ENCODE data around the gene UNC5A.

The UNC5A gene

DNA sequence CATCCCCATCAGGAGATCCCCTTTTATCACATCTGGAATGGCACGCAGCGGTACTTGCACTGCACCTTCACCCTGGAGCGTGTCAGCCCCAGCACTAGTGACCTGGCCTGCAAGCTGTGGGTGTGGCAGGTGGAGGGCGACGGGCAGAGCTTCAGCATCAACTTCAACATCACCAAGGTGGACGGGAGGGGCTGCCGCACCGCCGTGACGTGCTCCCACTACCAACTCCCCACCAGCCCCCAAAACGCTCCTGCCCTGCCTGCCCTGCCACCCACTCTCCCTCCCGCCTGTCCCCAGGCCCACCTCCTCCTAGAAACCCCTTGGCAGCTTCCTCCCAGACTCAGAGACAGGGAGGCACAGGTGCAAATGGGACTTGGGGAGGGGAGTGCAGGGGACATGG is 68.1 kb downstream of the UNC5A start:
- no peak for DNase-seq (ENCODE audit: low read depth in 2 of 2, low spot score in 1 of 2)

DNA sequence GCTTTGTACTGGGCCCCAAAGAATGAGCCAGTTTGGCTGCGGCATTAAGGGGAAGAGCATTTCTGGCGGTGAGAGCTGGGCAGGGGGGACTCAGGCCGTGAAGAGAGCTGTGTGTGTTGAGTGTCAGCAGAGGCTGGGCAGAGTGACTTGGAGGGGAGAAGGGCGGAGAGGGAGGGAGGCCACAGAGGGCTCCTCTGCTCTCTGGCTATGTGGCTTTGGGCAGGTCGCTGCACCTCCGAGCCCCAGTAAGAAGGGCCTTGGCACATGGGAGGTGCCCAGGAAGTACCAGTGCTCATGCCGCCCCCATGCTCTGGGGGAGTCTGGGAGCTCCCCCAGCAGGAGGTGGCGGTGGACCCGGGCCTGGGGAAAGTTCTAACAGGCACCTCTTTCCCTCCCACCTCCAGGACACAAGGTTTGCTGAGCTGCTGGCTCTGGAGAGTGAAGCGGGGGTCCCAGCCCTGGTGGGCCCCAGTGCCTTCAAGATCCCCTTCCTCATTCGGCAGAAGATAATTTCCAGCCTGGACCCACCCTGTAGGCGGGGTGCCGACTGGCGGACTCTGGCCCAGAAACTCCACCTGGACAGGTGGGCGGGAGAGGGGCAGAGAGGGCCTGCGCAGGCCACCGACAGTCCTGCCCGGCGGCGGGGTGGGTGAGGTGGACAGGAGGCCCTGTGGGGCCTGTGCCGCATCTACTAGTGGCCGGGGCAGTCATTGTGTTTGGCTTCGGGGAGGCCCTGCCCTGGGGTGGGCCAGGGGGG is 68.7 kb downstream of the UNC5A start:
- DNase-seq (ENCODE audit: low read depth in 2 of 2, low spot score in 1 of 2) = no peak

DNA sequence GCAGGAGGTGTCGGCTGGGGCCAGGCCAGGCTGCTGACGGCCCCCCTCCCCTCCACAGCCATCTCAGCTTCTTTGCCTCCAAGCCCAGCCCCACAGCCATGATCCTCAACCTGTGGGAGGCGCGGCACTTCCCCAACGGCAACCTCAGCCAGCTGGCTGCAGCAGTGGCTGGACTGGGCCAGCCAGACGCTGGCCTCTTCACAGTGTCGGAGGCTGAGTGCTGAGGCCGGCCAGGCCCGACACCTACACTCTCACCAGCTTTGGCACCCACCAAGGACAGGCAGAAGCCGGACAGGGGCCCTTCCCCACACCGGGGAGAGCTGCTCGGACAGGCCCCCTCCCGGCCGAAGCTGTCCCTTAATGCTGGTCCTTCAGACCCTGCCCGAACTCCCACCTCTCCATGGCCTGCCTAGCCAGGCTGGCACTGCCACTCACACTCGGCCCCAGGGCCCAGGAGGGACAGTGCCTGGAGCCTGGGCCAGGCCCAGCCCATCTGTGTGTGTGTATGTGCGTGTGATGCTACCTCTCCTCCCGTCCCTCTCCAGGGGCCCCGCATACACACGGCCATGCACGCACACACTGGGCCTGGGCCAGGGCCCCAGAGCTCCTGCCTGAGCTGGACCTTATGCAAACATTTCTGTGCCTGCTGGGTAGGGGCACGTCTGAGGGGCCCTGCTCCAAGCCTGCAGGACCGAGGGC is 69.5 kb downstream of the UNC5A start:
- DNase-seq (ENCODE audit: low read depth in 2 of 2, low spot score in 1 of 2) = no peak

DNA sequence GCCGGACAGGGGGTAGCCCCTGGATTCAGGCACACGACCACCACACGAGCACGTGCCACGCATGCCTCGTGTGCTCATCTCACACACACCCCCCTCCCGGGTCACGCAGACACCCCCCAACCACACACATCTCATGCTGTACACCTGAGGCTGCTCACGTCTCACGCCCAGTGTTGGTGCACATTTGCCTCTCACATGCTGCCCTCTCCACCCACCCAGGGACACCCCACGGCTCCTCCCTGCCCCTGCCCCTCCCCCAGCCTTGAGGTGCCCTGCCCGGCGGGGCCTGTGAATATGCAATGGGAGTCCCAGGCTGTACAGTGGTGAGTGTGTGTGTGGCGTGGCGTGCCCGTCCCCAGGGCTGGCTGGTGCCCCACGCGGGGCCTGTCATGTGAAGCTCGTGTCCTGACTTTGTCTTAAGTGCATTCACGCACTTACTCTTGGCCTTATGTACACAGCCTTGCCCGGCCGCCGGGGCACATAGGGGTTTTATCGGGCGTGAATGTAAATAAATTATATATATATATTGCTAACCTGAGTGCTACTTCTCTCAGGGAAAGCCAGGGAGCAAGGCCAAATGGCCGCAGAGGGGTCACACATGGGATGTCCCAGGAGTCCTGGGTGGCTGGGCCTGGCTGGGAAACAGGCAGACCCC is 70.1 kb downstream of the UNC5A start:
- no peak for DNase-seq (ENCODE audit: low read depth in 2 of 2, low spot score in 1 of 2)

DNA sequence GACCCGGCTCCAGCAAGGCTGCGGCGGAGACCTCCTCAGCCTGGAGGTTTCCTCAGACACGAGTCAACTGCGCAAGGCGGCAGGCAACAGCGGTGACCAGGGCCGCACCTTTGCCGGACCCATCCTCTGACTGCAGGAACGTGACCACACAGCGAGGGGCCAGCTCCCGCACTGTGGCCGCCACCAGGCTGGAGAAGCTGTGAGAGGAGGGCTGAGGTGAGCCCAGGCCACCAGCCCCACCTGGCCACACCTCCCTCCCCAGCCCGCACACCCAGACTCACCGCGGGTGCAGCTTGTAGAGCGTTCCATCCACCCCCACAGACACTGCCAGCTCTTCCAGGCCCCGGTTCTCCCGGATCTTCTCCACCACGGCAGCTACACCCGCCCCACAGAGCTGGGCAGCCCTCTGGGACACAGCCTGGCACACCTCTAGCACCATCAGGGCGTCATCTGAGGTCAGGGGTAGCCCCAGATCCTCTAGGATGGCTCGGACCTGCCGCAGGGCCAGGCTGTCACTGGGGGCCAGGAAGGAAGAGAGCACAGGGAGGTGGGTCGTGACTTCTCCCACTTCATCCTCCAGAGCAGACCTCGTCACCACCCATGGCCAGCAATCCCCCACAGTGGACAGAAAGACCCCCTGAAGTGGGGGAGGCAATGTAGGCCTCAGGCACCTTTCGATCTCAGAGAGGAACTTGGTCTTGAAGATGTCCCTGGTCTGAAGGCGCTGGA is 70.8 kb downstream of the UNC5A start:
- DNase-seq (ENCODE audit: low read depth in 2 of 2, low spot score in 1 of 2) = no peak

DNA sequence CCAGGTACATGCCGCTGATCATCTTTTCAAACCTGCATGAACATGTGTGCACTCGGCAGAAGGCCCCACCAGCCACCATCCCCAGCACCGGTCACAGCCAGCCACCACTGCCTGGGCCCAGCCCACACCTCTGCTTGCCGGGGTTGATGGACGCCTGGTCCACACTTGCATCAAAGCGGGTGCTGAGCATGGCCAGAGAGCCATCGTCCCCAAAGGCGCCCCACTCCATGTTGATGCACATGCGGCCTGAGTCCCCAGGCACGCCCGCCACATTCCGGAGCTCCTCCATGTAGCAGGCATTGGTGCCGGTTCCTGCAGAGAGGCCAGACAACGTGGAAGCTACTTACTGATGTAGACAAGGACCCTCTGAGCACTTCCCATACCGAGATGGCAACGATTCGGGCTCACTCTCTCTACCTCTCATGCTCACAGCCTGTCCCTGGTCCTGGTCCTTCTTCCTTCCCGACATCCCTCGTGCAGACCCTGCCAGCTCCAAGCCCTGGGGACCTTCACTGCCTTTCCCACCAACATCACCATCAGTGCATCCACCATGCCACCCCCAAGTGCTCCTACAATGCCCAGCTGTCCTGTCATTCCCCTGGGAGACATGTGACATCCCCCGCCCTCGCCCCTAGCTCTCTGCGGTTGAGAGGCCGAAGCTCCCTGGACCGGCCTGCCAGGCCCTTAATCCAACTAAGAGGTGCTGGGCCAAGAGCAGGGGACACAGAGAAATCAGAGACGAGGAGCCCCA is 71.6 kb downstream of the UNC5A start:
- no peak for DNase-seq (ENCODE audit: low read depth in 2 of 2, low spot score in 1 of 2)

DNA sequence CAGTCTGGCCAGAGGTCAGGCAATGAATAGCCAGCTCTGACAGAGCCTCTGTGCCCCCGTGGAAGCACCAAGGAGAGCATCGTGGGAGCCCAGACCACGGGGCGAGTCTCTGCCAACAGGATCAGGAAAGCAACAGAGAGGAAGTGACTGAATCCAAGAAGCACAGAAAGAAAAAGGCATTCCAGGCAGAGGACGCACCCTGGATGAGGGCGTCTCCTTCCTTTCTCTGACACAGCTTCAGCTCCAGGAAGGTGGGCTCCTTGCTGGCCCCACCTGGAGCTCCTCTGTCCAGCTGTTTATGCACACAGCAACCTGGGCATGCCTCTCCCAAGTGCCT is 72.2 kb downstream of the UNC5A start:
- no peak for DNase-seq (ENCODE audit: low read depth in 2 of 2, low spot score in 1 of 2)

DNA sequence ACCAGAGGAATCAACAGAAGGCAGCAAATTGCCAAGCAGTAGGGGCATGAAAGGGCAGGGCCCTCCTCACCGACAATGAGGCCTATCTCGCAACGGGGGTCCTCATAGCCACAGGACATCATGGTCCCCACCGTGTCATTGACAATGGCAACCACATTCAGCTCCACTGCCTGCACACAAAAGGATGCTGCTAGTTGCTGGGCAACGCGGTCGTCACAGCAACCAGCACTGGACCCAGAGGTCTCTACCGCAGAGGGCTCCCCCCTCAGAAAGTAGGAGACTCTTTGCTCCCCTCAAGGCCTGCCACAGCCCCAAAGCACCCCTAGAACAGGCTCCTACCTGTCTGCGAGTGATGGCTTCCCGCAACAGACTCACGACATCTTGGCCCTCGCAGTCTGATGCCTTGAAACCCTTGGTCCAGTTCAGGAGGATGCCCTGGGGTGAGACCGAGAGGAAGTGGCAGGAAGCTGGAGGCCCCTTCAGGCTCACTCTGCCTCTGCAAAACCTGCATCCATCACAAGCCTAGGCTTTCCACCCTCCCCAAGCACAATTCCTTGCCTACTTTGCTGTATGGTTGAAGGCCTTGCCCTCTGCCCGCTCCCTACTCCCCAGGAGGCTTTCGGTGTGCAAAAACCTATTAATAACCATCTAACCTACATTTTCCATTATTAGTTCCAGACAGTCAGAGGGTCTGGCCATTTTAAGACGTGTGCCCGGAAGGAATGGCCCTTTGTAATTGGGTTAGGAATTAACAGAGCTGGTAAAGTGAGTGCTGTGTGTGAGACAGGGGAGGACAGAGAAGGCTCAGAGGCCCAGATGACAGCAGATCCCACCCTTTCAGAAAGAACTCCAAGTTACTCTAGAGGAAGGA is 73.6 kb downstream of the UNC5A start:
- no peak for DNase-seq (ENCODE audit: low read depth in 2 of 2, low spot score in 1 of 2)

DNA sequence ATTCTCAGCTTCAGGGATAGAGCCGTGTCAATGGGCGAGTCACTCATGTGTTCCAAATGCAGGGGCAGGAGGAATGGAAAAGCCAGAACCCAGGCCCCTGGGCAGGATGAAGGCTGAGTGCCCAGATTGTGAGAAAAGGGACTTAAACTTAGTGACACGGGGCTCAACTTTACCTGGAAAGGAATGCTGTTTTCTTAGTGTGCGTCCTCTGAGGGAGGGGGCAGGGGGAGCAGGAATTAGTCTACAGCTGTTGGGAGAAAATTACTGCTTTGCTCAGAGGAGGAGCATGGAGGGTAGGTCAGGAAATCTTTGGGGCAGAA is 74.2 kb downstream of the UNC5A start:
- no peak for DNase-seq (ENCODE audit: low read depth in 2 of 2, low spot score in 1 of 2)

DNA sequence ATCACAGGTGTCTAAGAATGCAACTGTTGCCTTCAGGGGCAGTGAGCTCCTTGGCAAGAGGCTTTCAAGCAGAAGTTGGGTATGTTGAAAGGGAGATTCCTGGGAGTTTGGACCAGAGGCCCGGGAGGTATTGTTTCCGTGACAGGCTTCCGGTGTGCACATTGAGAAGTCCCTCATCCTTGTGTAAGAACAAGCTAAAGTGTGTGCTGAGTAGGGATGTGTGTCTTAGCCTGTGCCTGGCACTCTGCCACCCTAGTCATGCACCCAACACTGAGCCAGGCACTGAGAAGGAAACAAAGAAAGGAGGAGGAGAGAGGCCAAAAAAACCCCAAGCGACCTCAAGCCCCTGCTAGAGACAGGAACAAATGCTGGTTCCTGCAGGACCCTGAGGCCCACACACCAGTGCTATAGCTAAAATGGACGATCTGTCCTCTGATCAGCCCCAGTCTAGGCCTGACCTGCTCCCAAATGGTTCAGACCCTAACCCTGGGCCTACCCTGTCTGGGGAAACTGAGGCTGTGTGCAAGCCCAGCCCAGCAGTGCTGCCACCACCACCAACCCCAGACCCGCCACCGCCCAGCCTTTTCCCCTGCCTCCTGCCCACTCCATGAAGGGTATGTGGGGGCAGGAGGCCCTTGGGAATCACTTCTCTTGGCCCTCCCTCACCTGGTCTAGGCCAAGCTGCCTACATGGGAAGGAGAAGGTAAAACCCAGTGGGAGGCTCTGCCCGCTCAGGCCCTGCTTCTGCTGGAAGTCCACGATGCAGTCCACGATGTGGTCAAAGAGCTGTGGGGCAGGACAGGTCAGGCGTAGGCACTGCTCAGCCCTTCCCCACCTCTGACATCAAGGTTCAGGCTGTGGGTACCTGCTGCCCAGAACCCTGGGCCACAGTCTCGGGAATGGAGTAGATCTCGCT is 76.2 kb downstream of the UNC5A start:
- DNase-seq (ENCODE audit: low read depth in 2 of 2, low spot score in 1 of 2) = no peak

DNA sequence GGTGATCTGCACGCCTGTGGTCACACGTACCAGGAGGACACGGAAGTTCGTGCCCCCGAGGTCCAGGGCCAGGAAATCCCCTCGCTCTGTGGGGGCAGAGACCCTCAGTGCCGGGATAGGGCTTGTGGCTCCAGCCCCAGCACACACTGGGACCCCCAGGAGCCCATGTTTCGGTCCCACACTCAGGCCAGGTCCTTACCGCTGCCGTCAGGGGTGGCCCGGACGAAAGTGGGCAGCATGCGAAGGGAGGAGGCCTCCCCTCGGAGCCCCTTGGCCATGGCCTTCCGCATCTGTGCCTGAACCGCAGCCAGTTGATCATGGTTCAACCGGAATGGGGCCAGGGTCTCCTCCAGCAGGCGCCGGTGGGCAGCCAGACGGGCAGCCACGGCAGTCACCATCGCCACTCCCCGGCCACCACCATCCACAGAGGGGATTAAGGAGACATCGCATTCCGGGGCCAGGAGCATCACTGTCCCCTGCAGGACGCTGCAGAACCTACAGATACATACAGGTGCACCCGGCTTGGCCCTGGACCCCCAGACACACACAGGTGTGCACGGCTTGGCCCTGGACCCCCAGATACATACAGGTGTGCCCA is 77.0 kb downstream of the UNC5A start:
- no peak for DNase-seq (ENCODE audit: low read depth in 2 of 2, low spot score in 1 of 2)

DNA sequence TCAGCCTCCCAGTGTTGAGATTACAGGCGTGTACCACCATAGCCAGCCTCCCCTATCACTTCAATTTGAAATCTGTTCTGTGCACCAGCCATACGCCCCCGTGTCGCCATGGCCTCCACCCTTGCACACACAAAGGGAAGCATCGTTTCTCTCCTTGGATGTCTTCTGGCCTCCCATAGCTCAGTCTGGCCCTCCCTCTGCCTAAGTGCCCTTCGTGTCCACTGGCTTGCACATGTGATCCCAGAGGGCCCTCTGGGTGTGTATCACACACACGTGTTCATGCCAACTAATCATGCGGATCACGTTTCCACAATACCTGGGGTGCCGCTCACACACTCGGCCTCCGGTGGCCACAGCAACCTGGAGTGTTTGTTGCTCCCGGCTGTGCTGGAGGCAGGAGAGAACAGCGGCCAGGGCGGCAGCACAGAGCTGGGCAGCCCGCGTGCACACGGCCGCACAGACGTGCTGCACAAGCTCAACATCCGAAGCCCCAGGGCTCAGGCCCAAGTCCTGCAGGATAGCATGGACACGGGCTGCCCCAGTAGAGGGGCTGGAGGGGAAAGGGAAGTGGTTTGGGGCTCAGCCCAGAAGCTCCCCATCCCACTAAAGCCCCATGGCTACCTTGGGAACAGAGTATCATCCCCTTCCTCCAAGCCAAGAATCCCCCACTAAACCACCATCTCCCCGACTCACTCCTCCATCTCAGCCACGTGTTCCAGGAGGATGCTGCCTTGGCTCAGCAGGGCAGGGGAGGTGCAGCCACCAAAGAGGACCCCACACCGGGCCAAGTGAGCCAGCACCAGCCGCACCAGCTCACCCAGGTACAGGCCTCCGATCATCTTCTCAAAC is 77.9 kb downstream of the UNC5A start:
- DNase-seq (ENCODE audit: low read depth in 2 of 2, low spot score in 1 of 2) = no peak

DNA sequence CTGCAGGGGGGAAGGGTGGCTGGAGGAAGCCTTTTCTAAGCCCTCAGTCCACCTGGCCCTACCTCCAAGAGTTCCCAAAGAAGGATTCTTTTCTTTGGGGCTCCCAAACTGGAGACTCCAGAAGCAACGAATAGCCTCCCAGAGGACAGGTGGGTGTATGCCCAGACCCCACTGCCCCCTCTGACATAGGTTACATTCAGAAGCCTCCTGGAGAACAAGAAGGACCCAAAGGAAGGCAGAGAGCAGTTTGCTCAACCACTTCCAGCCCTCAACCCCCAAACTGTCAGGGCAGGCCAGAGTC is 78.5 kb downstream of the UNC5A start:
- DNase-seq (ENCODE audit: low read depth in 2 of 2, low spot score in 1 of 2) = no peak

DNA sequence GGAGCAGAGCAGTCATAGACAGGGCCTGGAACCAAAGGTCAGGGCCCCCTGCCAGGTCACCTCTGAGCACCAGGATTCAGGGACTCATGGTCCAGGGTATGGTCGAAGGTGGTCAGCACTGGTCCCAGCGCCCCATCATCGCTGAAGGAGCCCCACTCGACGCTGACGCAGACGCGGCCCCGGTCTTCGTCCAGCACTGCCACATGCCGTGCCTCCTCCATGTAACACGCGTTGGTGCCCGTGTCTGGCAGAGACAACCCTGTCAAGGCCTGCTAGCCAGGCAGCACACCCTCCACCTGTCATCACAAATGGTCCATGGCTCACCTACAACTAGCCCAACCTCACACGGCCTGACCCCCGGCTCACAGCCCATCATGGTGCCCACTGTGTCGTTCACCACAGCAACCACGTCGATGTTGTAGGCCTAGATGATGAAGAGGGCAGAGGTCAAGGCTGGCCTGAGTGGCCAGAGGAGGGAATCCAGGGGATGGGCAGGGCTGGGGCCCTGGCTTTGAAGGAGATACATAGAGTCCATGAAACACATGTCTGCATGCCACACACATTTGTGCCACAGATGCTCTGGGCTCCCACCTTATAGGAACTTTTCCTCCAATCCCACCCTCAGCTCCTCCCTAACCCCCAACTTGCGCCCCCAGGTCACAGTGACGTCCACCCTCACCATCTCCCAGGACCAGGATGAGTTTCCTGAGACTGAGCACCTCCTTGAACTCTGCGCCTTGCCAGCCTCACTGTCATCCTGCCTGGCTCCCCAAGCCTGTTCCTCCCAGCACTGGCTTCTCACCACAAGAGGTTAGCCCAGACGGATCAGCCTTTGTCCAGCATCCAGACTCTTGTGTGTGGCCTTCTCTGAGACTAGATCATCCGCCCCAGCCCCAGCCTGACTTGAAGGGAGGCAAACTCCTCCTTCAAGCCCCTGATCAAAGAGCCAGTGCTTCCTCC is 79.2 kb downstream of the UNC5A start:
- DNase-seq (ENCODE audit: low read depth in 2 of 2, low spot score in 1 of 2) = no peak

DNA sequence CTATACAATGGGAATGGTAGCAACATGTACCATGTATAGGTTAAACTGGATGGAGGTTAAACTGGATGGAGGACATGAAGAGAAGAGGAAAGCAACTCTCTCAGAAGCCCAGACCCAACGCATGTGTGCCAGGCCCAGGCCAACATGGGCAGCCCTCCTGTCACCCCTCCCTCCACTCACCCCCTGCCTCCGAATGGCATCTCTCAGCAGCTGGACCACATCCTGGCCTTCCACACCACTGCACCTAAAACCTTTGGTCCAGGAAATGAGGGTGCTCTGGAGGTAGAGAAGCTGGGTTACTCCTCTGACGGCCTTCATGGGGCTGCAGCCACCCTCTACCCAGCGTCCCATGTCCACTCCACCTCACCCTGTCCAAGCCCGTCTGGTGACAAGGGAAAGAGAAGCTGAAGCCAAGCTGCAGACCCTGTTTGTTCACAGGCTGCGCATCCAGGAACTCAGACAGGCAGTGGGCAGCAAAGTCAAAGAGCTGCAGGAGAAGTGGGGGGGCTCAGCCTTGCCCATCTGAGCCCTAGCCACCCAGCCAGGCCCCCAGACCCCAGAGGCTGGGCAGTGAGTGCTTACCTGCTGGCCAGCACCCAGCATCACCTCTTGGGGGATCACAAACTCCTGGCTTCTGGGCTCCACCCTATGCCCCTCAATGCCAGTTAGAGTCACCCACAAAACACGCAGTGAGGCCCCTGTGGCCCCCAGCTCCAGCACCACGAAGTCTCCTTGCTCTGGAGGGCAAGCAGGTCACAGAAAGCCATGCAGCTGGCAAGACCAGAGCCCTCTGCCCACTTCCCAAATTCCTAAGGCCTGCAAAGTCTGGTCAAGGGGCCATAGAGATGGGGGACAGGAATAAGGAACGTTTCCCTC is 80.3 kb downstream of the UNC5A start:
- DNase-seq (ENCODE audit: low read depth in 2 of 2, low spot score in 1 of 2) = no peak

DNA sequence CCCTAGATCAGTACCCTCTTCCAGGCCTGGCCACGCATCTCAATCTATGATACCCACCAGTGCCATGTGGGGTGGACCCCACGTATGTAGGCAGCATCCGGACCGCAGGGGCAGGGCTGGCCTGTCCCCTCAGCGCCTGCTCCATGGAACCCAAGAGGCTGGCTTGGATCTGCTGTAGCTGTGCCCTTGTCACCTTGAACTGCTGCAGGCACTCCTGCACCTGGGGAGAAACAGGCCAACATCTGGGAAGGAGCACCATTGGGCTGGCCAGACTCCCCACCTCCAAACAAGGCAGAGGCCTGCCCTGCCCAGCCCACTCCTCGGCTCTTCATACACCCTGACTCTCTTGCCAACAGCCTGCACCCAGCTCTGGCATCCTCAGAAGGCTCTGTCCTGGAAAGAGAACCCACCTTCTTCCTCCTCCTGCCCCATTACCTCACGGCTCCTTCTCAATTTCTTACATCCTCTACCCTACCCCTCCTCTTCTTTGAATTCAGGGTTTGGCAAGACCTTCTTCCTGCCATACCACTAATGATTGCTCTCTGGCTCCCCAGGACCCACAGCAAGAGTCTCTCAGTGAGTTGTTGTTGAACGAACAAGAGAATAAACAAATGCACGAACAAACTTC is 81.1 kb downstream of the UNC5A start:
- DNase-seq (ENCODE audit: low read depth in 2 of 2, low spot score in 1 of 2) = no peak

Measured in stimulated activated CD8-positive, alpha-beta memory T cell treated with anti-CD3 and anti-CD28 coated beads, Interleukin-4, amount 100 ng/mL, for 1 hour (primary cell).